GM23338 (cell line): ENCODE data around the gene RSL1D1. TPM values are rescaled to one million over a fixed set of nuclear protein-coding genes. Genes with fewer than 3 reads are reported as not detected.

ENCODE experiments used
- ATAC-seq: fragments of 200-7000 bp; cut with Tn5 transposase; 3 replicates; pipeline ENCODE4 v1.9.1; 2020
- DNase-seq: peaks from one replicate; pipeline ENCODE4 v3.0.0-alpha.2; 2015; ENCODE audit warnings: low spot score
- H2AFZ ChIP-seq: fragments of 200-600 bp; sonication (generic); 2 replicates; pipeline ENCODE4 v1.8.0; 2016; ENCODE audit warnings: antibody characterized with exemption, mild to moderate bottlenecking, moderate library complexity
- H3F3A ChIP-seq: fragments of 200-600 bp; sonication (generic); replicated peaks from 2 replicates; pipeline ENCODE4 v1.8.0; 2017; ENCODE audit warnings: antibody characterized with exemption, mixed run types, low read depth
- H3K27ac ChIP-seq: fragments of 200-600 bp; sonication (generic); 2 replicates; pipeline ENCODE4 v1.6.1; 2016; ENCODE audit warnings: low read depth
- H3K27me3 ChIP-seq: fragments of 200-600 bp; sonication (generic); 2 replicates; pipeline ENCODE4 v1.8.0; 2016; ENCODE audit warnings: mild to moderate bottlenecking, mixed run types, moderate library complexity; ENCODE audit not compliant: insufficient read depth
- H3K36me3 ChIP-seq: fragments of 200-600 bp; sonication (generic); 2 replicates; pipeline ENCODE4 v1.8.0; 2016; ENCODE audit warnings: mild to moderate bottlenecking; ENCODE audit not compliant: insufficient read depth
- H3K4me1 ChIP-seq: fragments of 200-600 bp; sonication (generic); 2 replicates; pipeline ENCODE4 v1.8.0; 2016; ENCODE audit warnings: mild to moderate bottlenecking, moderate library complexity; ENCODE audit not compliant: insufficient read depth
- H3K4me2 ChIP-seq: fragments of 200-600 bp; sonication (generic); 2 replicates; pipeline ENCODE4 v1.7.1; 2017; ENCODE audit warnings: mixed run types
- H3K4me3 ChIP-seq: fragments of 200-600 bp; sonication (generic); 2 replicates; pipeline ENCODE4 v1.6.1; 2016; ENCODE audit warnings: mixed run types
- H3K79me2 ChIP-seq: fragments of 200-600 bp; sonication (generic); replicated peaks from 2 replicates; pipeline ENCODE4 v1.8.0; 2017; ENCODE audit warnings: mild to moderate bottlenecking; ENCODE audit not compliant: insufficient read depth
- H3K9me2 ChIP-seq: fragments of 200-600 bp; sonication (generic); 2 replicates; pipeline ENCODE4 v1.8.0; 2017; ENCODE audit not compliant: insufficient read depth
- H4K20me1 ChIP-seq: fragments of 200-600 bp; sonication (generic); replicated peaks from 2 replicates; pipeline ENCODE4 v1.8.0; 2017; ENCODE audit warnings: mild to moderate bottlenecking; ENCODE audit not compliant: insufficient read depth
- H3K27ac Mint-ChIP-seq: 2 replicates; pipeline ENCODE4 v1.8.0; 2020; ENCODE audit warnings: inconsistent platforms, mild to moderate bottlenecking, moderate library complexity, mixed read lengths
- H3K27me3 Mint-ChIP-seq: 3 replicates; pipeline ENCODE4 v1.8.0; 2022; ENCODE audit warnings: low read depth, mild to moderate bottlenecking, moderate library complexity, mixed read lengths, inconsistent platforms; ENCODE audit not compliant: insufficient read depth, poor library complexity
- H3K36me3 Mint-ChIP-seq: 3 replicates; pipeline ENCODE4 v1.8.0; 2021; ENCODE audit warnings: low read depth, mild to moderate bottlenecking, inconsistent platforms, moderate library complexity, mixed read lengths
- H3K4me1 Mint-ChIP-seq: 3 replicates; pipeline ENCODE4 v1.8.0; 2020; ENCODE audit warnings: mild to moderate bottlenecking, inconsistent platforms, mixed read lengths
- H3K4me3 Mint-ChIP-seq: 3 replicates; pipeline ENCODE4 v1.8.0; 2021; ENCODE audit warnings: moderate library complexity, mild to moderate bottlenecking, inconsistent platforms, mixed read lengths
- H3K9me3 Mint-ChIP-seq: 3 replicates; pipeline ENCODE4 v1.8.0; 2020; ENCODE audit warnings: moderate library complexity, mild to moderate bottlenecking, inconsistent platforms, mixed read lengths
- CREB1 ChIP-seq: fragments of 250-450 bp; sonication (Bioruptor Pico); IDR thresholded peaks from 2 replicates; pipeline ENCODE4 v1.5.0; 2020; ENCODE audit warnings: low read depth, mild to moderate bottlenecking, moderate library complexity
- CTCF ChIP-seq, 2 experiments: fragments of 200-600 bp in 1 of 2; sonication (generic) in 1 of 2; conservative IDR thresholded peaks; 2 replicates each; pipeline versions ENCODE4 v1.5.1 to v1.6.1; 2016 to 2017; ENCODE audit warnings: antibody characterized with exemption in 2 of 2, low read depth in 2 of 2, mild to moderate bottlenecking in 2 of 2, moderate library complexity in 1 of 2
- EZH2phosphoT487 ChIP-seq: fragments of 200-600 bp; sonication (generic); IDR thresholded peaks from one replicate; pipeline ENCODE4 v1.8.1; 2018; ENCODE audit warnings: antibody characterized with exemption; ENCODE audit not compliant: unreplicated experiment
- NANOG ChIP-seq: IDR thresholded peaks from 2 replicates; pipeline ENCODE4 v1.6.1; 2016; ENCODE audit warnings: antibody characterized with exemption, borderline replicate concordance
- POLR2AphosphoS5 ChIP-seq: IDR thresholded peaks from 2 replicates; pipeline ENCODE4 v1.6.1; 2016; ENCODE audit warnings: antibody characterized with exemption, low read depth
- REST ChIP-seq: IDR thresholded peaks from one replicate; pipeline ENCODE4 v1.6.1; 2018; ENCODE audit warnings: antibody characterized with exemption; ENCODE audit not compliant: unreplicated experiment
- STAT1 ChIP-seq: IDR thresholded peaks from one replicate; pipeline ENCODE4 v1.6.1; 2016; ENCODE audit warnings: antibody characterized with exemption; ENCODE audit not compliant: unreplicated experiment
- ZNF331 ChIP-seq: fragments of 250-450 bp; sonication (Bioruptor Pico); IDR thresholded peaks from 2 replicates; pipeline ENCODE4 v1.5.0; 2020; ENCODE audit warnings: low read depth, mild to moderate bottlenecking, moderate library complexity
- polyA plus RNA-seq: library from polyadenylated mRNA; unstranded; fragments of >200 nt; fragmentation: Nextera tagmentation; extraction: Ambion mirVana; gene quantifications from 2 replicates; pipeline ENCODE4 v1.2.1, GENCODE V29; 2016
- total RNA-seq: library from RNA; depleted of rRNA; stranded (reverse); fragments of >200 nt; shearing (Covaris generic); gene quantifications from 2 replicates; pipeline ENCODE4 v1.2.3, GENCODE V29; 2014
- TF ChIP-seq, protein P1 (sequence below): IDR thresholded peaks from 2 replicates; pipeline ENCODE4 v1.6.1; 2016; ENCODE audit warnings: antibody characterized with exemption

Gene RSL1D1
- total and polyA plus RNA-seq, 2 experiments from 2014 or later: 298 to 495 TPM

GRCh38 chr16:11801481-11802021 is 49.8 kb downstream of the RSL1D1 start:
- H3K36me3 ChIP-seq: no peaks in the 10 kb centered on the region
- Mint-ChIP-seq H3K9me3 (no peaks in the 10 kb centered on the region), H3K27ac (no peak overlapping the region), H3K4me3 (no peak overlapping the region), H3K27me3 (peaks cover 5% of the 10 kb centered on the region), H3K4me1 (peaks cover 18% of the 10 kb centered on the region; the same call in 2 of the 3 replicates), H3K36me3 (no peaks in the 10 kb centered on the region)
- H4K20me1 ChIP-seq: no peaks in the 10 kb centered on the region; the same call in 1 of the 2 replicates
- no peak overlapping the region for H3K4me2 ChIP-seq
- H3K4me1 ChIP-seq: peaks cover 18% of the 10 kb centered on the region
- DNase-seq: no peak
- H2AFZ ChIP-seq: no peak overlapping the region
- no peaks in the 10 kb centered on the region for H3K27me3 ChIP-seq
- H3K27ac ChIP-seq: no peak overlapping the region
- no peak for TF ChIP-seq CTCF (conservative IDR thresholded peaks at IDR 0.05; ENCODE audit: low read depth in 2 of 2)
- TF ChIP-seq NANOG: no peak
- no peak for TF ChIP-seq CREB1 (CRISPR knock-in tag)
- TF ChIP-seq, protein P1, sequence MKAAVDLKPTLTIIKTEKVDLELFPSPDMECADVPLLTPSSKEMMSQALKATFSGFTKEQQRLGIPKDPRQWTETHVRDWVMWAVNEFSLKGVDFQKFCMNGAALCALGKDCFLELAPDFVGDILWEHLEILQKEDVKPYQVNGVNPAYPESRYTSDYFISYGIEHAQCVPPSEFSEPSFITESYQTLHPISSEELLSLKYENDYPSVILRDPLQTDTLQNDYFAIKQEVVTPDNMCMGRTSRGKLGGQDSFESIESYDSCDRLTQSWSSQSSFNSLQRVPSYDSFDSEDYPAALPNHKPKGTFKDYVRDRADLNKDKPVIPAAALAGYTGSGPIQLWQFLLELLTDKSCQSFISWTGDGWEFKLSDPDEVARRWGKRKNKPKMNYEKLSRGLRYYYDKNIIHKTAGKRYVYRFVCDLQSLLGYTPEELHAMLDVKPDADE: no peak
- ATAC-seq: no peak
- H3K4me3 ChIP-seq: no peak overlapping the region
- peaks cover 14% of the 10 kb centered on the region for H3F3A ChIP-seq
- H3K9me2 ChIP-seq: no peaks in the 10 kb centered on the region
- peaks cover 19% of the 10 kb centered on the region for H3K79me2 ChIP-seq

GRCh38 chr16:11800382-11800718 is 51.0 kb downstream of the RSL1D1 start:
- peaks cover 5% of the 10 kb centered on the region for H3K27me3 Mint-ChIP-seq
- H3K4me2 ChIP-seq: no peak overlapping the region
- peaks cover 25% of the 10 kb centered on the region; the same call in 2 of the 3 replicates for H3K4me1 Mint-ChIP-seq
- no peaks in the 10 kb centered on the region for H3K9me3 Mint-ChIP-seq
- peaks cover 16% of the 10 kb centered on the region for H3F3A ChIP-seq
- H3K27me3 ChIP-seq: no peaks in the 10 kb centered on the region
- H3K4me3 Mint-ChIP-seq: no peak overlapping the region
- H2AFZ ChIP-seq: no peak overlapping the region
- no peak overlapping the region for H3K27ac Mint-ChIP-seq
- H3K36me3 ChIP-seq: no peaks in the 10 kb centered on the region
- TF ChIP-seq POLR2AphosphoS5 (no peak), CTCF (conservative IDR thresholded peaks at IDR 0.05; ENCODE audit: low read depth in 2 of 2) (no peak), NANOG (no peak), ZNF331 (CRISPR knock-in tag) (no peak), CREB1 (CRISPR knock-in tag) (no peak), EZH2phosphoT487 (no peak), REST (no peak), STAT1 (no peak)
- TF ChIP-seq, protein P1: no peak
- H3K4me3 ChIP-seq: no peak overlapping the region
- H3K36me3 Mint-ChIP-seq: no peaks in the 10 kb centered on the region
- peaks cover 31% of the 10 kb centered on the region for H3K79me2 ChIP-seq
- H3K4me1 ChIP-seq: peaks cover 23% of the 10 kb centered on the region
- no peak overlapping the region for H3K27ac ChIP-seq
- DNase-seq (no peak), ATAC-seq (no peak)
- H4K20me1 ChIP-seq: peaks cover 6% of the 10 kb centered on the region; the same call in 1 of the 2 replicates
- no peaks in the 10 kb centered on the region for H3K9me2 ChIP-seq
